ENCODE results near the gene GCC2. TPM values are rescaled to one million over a fixed set of nuclear protein-coding genes. Genes with fewer than 3 reads are reported as not detected.
A peak's percentile ranks its signal among the peaks of the same experiment; 100 is the strongest.

Gene GCC2
- total and polyA plus RNA-seq, 2 of the 13 experiments (the other 11 are each of a cell fraction or from before 2014, with no cell fraction given), result 17.6 to 22.5 TPM

- TF ChIP-seq LRRFIP1 (CRISPR knock-in tag; conservative IDR thresholded peaks at IDR 0.05) (peak; percentile 58; the same call in 1 of the 2 replicates), LBX2 (CRISPR knock-in tag; IDR thresholded peaks at IDR 0.05; ENCODE audit: borderline replicate concordance) (peak; percentile 47; the same call in 1 of the 2 replicates), KLF16 (CRISPR knock-in tag; IDR thresholded peaks at IDR 0.05) (peak in 1 of 2 experiments; percentile 92; a peak in 2 of 4 replicates), TCF7L2 (IDR thresholded peaks at IDR 0.05; ENCODE audit: low read depth, low read length) (no peak), ZNF274 (CRISPR knock-in tag; IDR thresholded peaks at IDR 0.05) (peak; percentile 92), PRDM15 (CRISPR knock-in tag; IDR thresholded peaks at IDR 0.05) (peak; percentile 91), NCOA1 (CRISPR knock-in tag; IDR thresholded peaks at IDR 0.05) (0 out of 2 replicates have a peak, but pooled peaks have one; percentile 65), ZBTB2 (CRISPR knock-in tag; IDR thresholded peaks at IDR 0.05; ENCODE audit: low read depth) (no peak; the same call in 1 of the 2 replicates), TGIF2 (CRISPR knock-in tag; IDR thresholded peaks at IDR 0.05) (peak; percentile 55), SATB2 (CRISPR knock-in tag; IDR thresholded peaks at IDR 0.05) (no peak), NFE2 (CRISPR knock-in tag; IDR thresholded peaks at IDR 0.05) (no peak), ZNF850 (CRISPR knock-in tag; conservative IDR thresholded peaks at IDR 0.05) (peak; percentile 92), CBX1 (IDR thresholded peaks at IDR 0.05; ENCODE audit: low read depth) (peak; percentile 74), SOX13 (IDR thresholded peaks at IDR 0.05) (peak; percentile 34; the same call in 1 of the 2 replicates), SOX13 (CRISPR knock-in tag; conservative IDR thresholded peaks at IDR 0.05 in 1 of 2, IDR thresholded peaks at IDR 0.05 in 1 of 2) (peak in 1 of 2 experiments; percentile 51; a peak in 2 of 4 replicates), ONECUT2 (CRISPR knock-in tag; IDR thresholded peaks at IDR 0.05) (no peak), MATR3 (CRISPR knock-in tag; IDR thresholded peaks at IDR 0.05) (0 out of 2 replicates have a peak, but pooled peaks have one; percentile 13), MED1 (CRISPR knock-in tag; IDR thresholded peaks at IDR 0.05) (peak; percentile 83), PHF5A (CRISPR knock-in tag; IDR thresholded peaks at IDR 0.05; ENCODE audit: low read depth, unreplicated experiment) (no peak)
- TF ChIP-seq, protein P1, sequence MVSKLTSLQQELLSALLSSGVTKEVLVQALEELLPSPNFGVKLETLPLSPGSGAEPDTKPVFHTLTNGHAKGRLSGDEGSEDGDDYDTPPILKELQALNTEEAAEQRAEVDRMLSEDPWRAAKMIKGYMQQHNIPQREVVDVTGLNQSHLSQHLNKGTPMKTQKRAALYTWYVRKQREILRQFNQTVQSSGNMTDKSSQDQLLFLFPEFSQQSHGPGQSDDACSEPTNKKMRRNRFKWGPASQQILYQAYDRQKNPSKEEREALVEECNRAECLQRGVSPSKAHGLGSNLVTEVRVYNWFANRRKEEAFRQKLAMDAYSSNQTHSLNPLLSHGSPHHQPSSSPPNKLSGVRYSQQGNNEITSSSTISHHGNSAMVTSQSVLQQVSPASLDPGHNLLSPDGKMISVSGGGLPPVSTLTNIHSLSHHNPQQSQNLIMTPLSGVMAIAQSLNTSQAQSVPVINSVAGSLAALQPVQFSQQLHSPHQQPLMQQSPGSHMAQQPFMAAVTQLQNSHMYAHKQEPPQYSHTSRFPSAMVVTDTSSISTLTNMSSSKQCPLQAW (CRISPR knock-in tag; IDR thresholded peaks at IDR 0.05), result peak; percentile 94
Observed at GRCh38 chr2:108533832-108534583, 85.0 kb downstream of the GCC2 start, which contains the start of gene LIMS1 (continued).
